Keratinocyte (primary cell): ENCODE data around the gene ZNF789. TPM values are rescaled to one million over a fixed set of nuclear protein-coding genes. Genes with fewer than 3 reads are reported as not detected.
A peak's percentile ranks its signal among the peaks of the same experiment; 100 is the strongest.

Experiments used
- DNase-seq: peaks from one replicate; pipeline ENCODE4 v3.0.0-alpha.2; 2011; ENCODE audit warnings: low read depth, missing footprints, low spot score
- FAIRE-seq: peaks from 2 replicates; lab custom pipeline; 2011; peaks lifted over from hg19 to GRCh38; lab: Jason Lieb, UNC
- H2AFZ ChIP-seq: 2 replicates; pipeline ENCODE4 v1.6.0; 2012; ENCODE audit warnings: low read length, control low read depth, inconsistent platforms; ENCODE audit not compliant: control insufficient read depth
- H3K27ac ChIP-seq: 2 replicates; pipeline ENCODE4 v1.5.1; 2011; ENCODE audit warnings: low read length; ENCODE audit not compliant: control insufficient read depth, insufficient read depth
- H3K27me3 ChIP-seq: 3 replicates; pipeline ENCODE4 v1.6.0; 2011; ENCODE audit warnings: low read length; ENCODE audit not compliant: control insufficient read depth, insufficient read depth; ENCODE audit errors: extremely low read depth
- H3K36me3 ChIP-seq, 2 experiments: 2 replicates in 1 of 2; 3 replicates in 1 of 2; pipeline ENCODE4 v1.5.1; 2011; ENCODE audit warnings: low read length in 2 of 2, mild to moderate bottlenecking in 1 of 2; ENCODE audit not compliant: control insufficient read depth in 2 of 2, insufficient read depth in 2 of 2; ENCODE audit errors: extremely low read depth in 1 of 2
- H3K4me1 ChIP-seq: 3 replicates; pipeline ENCODE4 v1.5.1; 2011; ENCODE audit warnings: low read length; ENCODE audit not compliant: control insufficient read depth, insufficient read depth; ENCODE audit errors: extremely low read depth
- H3K4me2 ChIP-seq: 3 replicates; pipeline ENCODE4 v1.6.0; 2011; ENCODE audit warnings: low read depth, low read length; ENCODE audit not compliant: control insufficient read depth, insufficient read depth; ENCODE audit errors: extremely low read depth
- H3K4me3 ChIP-seq, 3 experiments: fragments of 200-600 bp in 1 of 3; sonication (generic) in 1 of 3; 2 replicates in 2 of 3; 3 replicates in 1 of 3; pipeline ENCODE4 v1.5.1; 2011 to 2016; ENCODE audit warnings: low read length in 3 of 3, mild to moderate bottlenecking in 3 of 3, control low read depth in 2 of 3, inconsistent platforms in 1 of 3, low read depth in 1 of 3, mixed read lengths in 1 of 3, mixed run types in 1 of 3, moderate library complexity in 1 of 3; ENCODE audit not compliant: control insufficient read depth in 2 of 3, insufficient read depth in 2 of 3; ENCODE audit errors: extremely low read depth in 1 of 3
- H3K79me2 ChIP-seq: 2 replicates; pipeline ENCODE4 v1.6.0; 2012; ENCODE audit warnings: low read length; ENCODE audit not compliant: control insufficient read depth, insufficient read depth
- H3K9ac ChIP-seq: 3 replicates; pipeline ENCODE4 v1.6.0; 2011; ENCODE audit warnings: low read length; ENCODE audit not compliant: control insufficient read depth, insufficient read depth; ENCODE audit errors: extremely low read depth
- H3K9me1 ChIP-seq: 3 replicates; pipeline ENCODE4 v1.6.0; 2011; ENCODE audit warnings: low read length; ENCODE audit not compliant: control insufficient read depth, insufficient read depth; ENCODE audit errors: extremely low read depth
- H3K9me3 ChIP-seq: 2 replicates; pipeline ENCODE4 v1.5.1; 2012; ENCODE audit warnings: low read depth, low read length; ENCODE audit not compliant: control insufficient read depth
- H4K20me1 ChIP-seq: 3 replicates; pipeline ENCODE4 v1.6.0; 2011; ENCODE audit warnings: low read length; ENCODE audit not compliant: control insufficient read depth, insufficient read depth; ENCODE audit errors: extremely low read depth
- CTCF ChIP-seq, 3 experiments: IDR thresholded peaks in 1 of 3; conservative IDR thresholded peaks in 1 of 3; optimal IDR thresholded peaks in 1 of 3; 2 replicates in 2 of 3; 3 replicates in 1 of 3; pipeline versions ENCODE3 to v1.5.1; 2011; ENCODE audit warnings: low read length in 3 of 3, mild to moderate bottlenecking in 3 of 3, moderate library complexity in 2 of 3, control low read depth in 1 of 3, inconsistent platforms in 1 of 3; ENCODE audit not compliant: insufficient read depth in 2 of 3; ENCODE audit errors: extremely low read depth in 1 of 3
- EZH2 ChIP-seq: IDR thresholded peaks from one replicate; pipeline ENCODE4 v1.6.1; 2012; ENCODE audit warnings: inconsistent platforms, mild to moderate bottlenecking, low read length, moderate library complexity
- dilution Hi-C: fragments of 300-500 bp; cut with MboI; formaldehyde crosslinking; loops from one replicate; pipeline ENCODE4 v1.7.0; 2020; ENCODE audit warnings: low sequenced_read_pairs; ENCODE audit not compliant: extremely low pct_ligation_motif_present
- polyA plus RNA-seq, 5 experiments: library from polyadenylated mRNA; depleted of rRNA in 3 of 5; stranded (reverse) in 3 of 5; stranded (forward) in 1 of 5; unstranded in 1 of 5; fragments of >200 nt; gene quantifications; 1 replicate in 1 of 5; 2 replicates in 3 of 5; 3 replicates in 1 of 5; pipeline versions ENCODE4 v1.2.1 to v1.2.3, GENCODE V29; 2011 to 2012; ENCODE audit warnings: missing spikeins in 2 of 5, low read depth in 1 of 5, low replicate concordance in 1 of 5

The ZNF789 gene
- polyA plus RNA-seq, 1 donor (not counting 4 experiments of a cell fraction or from before 2014, with no cell fraction given) = 17.5 TPM

- Histone ChIP-seq H4K20me1 (no peaks in the 10 kb centered on the region), H3K9me3 (no peaks in the 10 kb centered on the region), H3K4me3 (peak within 1 kb of the TSS; percentile 84 to 95 (median 90)), H3K4me1 (peaks cover 20% of the 10 kb centered on the region), H3K27ac (peak within 1 kb of the TSS; percentile 73), H3K9me1 (no peaks in the 10 kb centered on the region), H2AFZ (peak within 1 kb of the TSS; percentile 93), H3K4me2 (peak within 1 kb of the TSS; percentile 88), H3K27me3 (no peaks in the 10 kb centered on the region), H3K79me2 (peaks cover 43% of the 10 kb centered on the region), H3K36me3 (peaks cover 0 to 1% of the 10 kb centered on the region in 2 experiments), H3K9ac (peak within 1 kb of the TSS; percentile 81)
- no peak for FAIRE-seq
- dilution Hi-C loops = no loop called here
- no peak for TF ChIP-seq CTCF (optimal IDR thresholded peaks at IDR 0.05 in 1 of 3, IDR thresholded peaks at IDR 0.05 in 1 of 3, conservative IDR thresholded peaks at IDR 0.05 in 1 of 3; ENCODE audit: extremely low read depth in 1 of 3, insufficient read depth in 2 of 3, low read length in 3 of 3)
- TF ChIP-seq EZH2 = no peak
- peak; percentile 67 for DNase-seq
These were observed 32.1 kb downstream of the ZNF789 start, which contains the start of gene ZKSCAN5 for GRCh38 chr7:99504603-99505323. ZKSCAN5 (plus strand) TSS chr7:99504662; CDS start chr7:99506045, 1,383 bp downstream.

- H3K9ac ChIP-seq = peak overlapping the region; percentile 81
- peaks cover 0 to 1% of the 10 kb centered on the region in 2 experiments for H3K36me3 ChIP-seq
- no peaks in the 10 kb centered on the region for H3K27me3 ChIP-seq
- peaks cover 39% of the 10 kb centered on the region for H3K79me2 ChIP-seq
- no peak for TF ChIP-seq CTCF (optimal IDR thresholded peaks at IDR 0.05 in 1 of 3, IDR thresholded peaks at IDR 0.05 in 1 of 3, conservative IDR thresholded peaks at IDR 0.05 in 1 of 3; ENCODE audit: extremely low read depth in 1 of 3, insufficient read depth in 2 of 3, low read length in 3 of 3)
- TF ChIP-seq EZH2 = no peak
- peak overlapping the region; percentile 73 for H3K27ac ChIP-seq
- peak overlapping the region; percentile 88 for H3K4me2 ChIP-seq
- peaks cover 20% of the 10 kb centered on the region for H3K4me1 ChIP-seq
- peak overlapping the region; percentile 84 to 95 (median 90) for H3K4me3 ChIP-seq
- dilution Hi-C loops = no loop called here
- H4K20me1 ChIP-seq = no peaks in the 10 kb centered on the region
- no peaks in the 10 kb centered on the region for H3K9me3 ChIP-seq
- FAIRE-seq = no peak
- peak overlapping the region; percentile 44 for H2AFZ ChIP-seq
- DNase-seq = no peak
- no peaks in the 10 kb centered on the region for H3K9me1 ChIP-seq
These were observed 32.6 kb downstream of the ZNF789 start for GRCh38 chr7:99505324-99505662.
